Liver (tissue), 9 donors: ENCODE measurements around the gene RIN1. TPM values are rescaled to one million over a fixed set of nuclear protein-coding genes. Genes with fewer than 3 reads are reported as not detected.

Experiments
- DNase-seq: peaks from one replicate; pipeline ENCODE4 v3.0.0-alpha.2; 2017; ENCODE audit warnings: low spot score
- H3K27ac ChIP-seq, 2 donors: one replicate each; pipeline ENCODE4 v1.7.0; 2013; ENCODE audit warnings: inconsistent platforms in 2 of 2, low read length in 2 of 2, control low read depth in 1 of 2, low read depth in 1 of 2, mild to moderate bottlenecking in 1 of 2
- H3K27me3 ChIP-seq, 4 donors: one replicate each; pipeline versions ENCODE4 v1.6.1 to v1.7.0; 2013; ENCODE audit warnings: low read length in 3 of 4, inconsistent platforms in 1 of 4, mild to moderate bottlenecking in 1 of 4, moderate library complexity in 1 of 4; ENCODE audit not compliant: control insufficient read depth in 4 of 4, insufficient read depth in 4 of 4
- H3K36me3 ChIP-seq, 4 donors: one replicate each; pipeline versions ENCODE4 v1.6.1 to v1.7.0; 2013; ENCODE audit warnings: low read length in 3 of 4, mild to moderate bottlenecking in 3 of 4, low read depth in 1 of 4, moderate library complexity in 1 of 4; ENCODE audit not compliant: control insufficient read depth in 4 of 4, insufficient read depth in 3 of 4
- H3K4me1 ChIP-seq, 4 donors: one replicate each; pipeline versions ENCODE4 v1.6.1 to v1.7.0; 2013; ENCODE audit warnings: low read length in 3 of 4, mild to moderate bottlenecking in 3 of 4, moderate library complexity in 1 of 4; ENCODE audit not compliant: control insufficient read depth in 4 of 4, insufficient read depth in 4 of 4
- H3K4me3 ChIP-seq, 3 donors: one replicate each; pipeline versions ENCODE4 v1.6.1 to v1.7.0; 2013; ENCODE audit warnings: low read length in 3 of 3, control low read depth in 1 of 3, low read depth in 1 of 3, mild to moderate bottlenecking in 1 of 3
- H3K9ac ChIP-seq, 2 donors: one replicate each; pipeline ENCODE4 v1.7.0; 2013; ENCODE audit warnings: low read length in 2 of 2, mild to moderate bottlenecking in 2 of 2, moderate library complexity in 2 of 2, control low read depth in 1 of 2, low read depth in 1 of 2
- H3K9me3 ChIP-seq, 4 donors: one replicate each; pipeline versions ENCODE4 v1.6.1 to v1.7.0; 2013; ENCODE audit warnings: low read length in 3 of 4; ENCODE audit not compliant: control insufficient read depth in 4 of 4
- ATF3 ChIP-seq: IDR thresholded peaks from 2 replicates; pipeline ENCODE4 v1.6.1; 2016; ENCODE audit warnings: antibody characterized with exemption
- CTCF ChIP-seq: fragments of 150-350 bp; IDR thresholded peaks from 2 replicates; pipeline ENCODE4 v1.5.1; 2017; ENCODE audit warnings: improper control_type of control experiment, low read depth, low read length; ENCODE audit not compliant: missing input control
- EGR1 ChIP-seq, 2 donors: IDR thresholded peaks; 2 replicates each; pipeline ENCODE4 v1.6.1; 2016 to 2018; ENCODE audit warnings: antibody characterized with exemption in 2 of 2, low read depth in 2 of 2
- FOXA1 ChIP-seq: IDR thresholded peaks from 2 replicates; pipeline ENCODE4 v1.6.1; 2016; ENCODE audit warnings: antibody characterized with exemption
- FOXA2 ChIP-seq: IDR thresholded peaks from 2 replicates; pipeline ENCODE4 v1.6.1; 2016; ENCODE audit warnings: antibody characterized with exemption
- GABPA ChIP-seq, 2 donors: IDR thresholded peaks in 1 of 2; conservative IDR thresholded peaks in 1 of 2; 2 replicates each; pipeline ENCODE4 v1.6.1; 2016; ENCODE audit warnings: antibody characterized with exemption in 2 of 2, mild to moderate bottlenecking in 1 of 2, moderate library complexity in 1 of 2
- HNF4A ChIP-seq, 2 donors: conservative IDR thresholded peaks; 2 replicates each; pipeline ENCODE4 v1.6.1; 2016; ENCODE audit warnings: antibody characterized with exemption in 2 of 2, mild to moderate bottlenecking in 2 of 2
- HNF4G ChIP-seq: IDR thresholded peaks from 2 replicates; pipeline ENCODE4 v1.6.1; 2016; ENCODE audit warnings: antibody characterized with exemption
- JUND ChIP-seq, 2 donors: IDR thresholded peaks; 2 replicates each; pipeline ENCODE4 v1.6.1; 2016; ENCODE audit warnings: antibody characterized with exemption in 2 of 2
- NR2F2 ChIP-seq: IDR thresholded peaks from 2 replicates; pipeline ENCODE4 v1.6.1; 2016; ENCODE audit warnings: antibody characterized with exemption
- RAD21 ChIP-seq, 2 donors: IDR thresholded peaks; 2 replicates each; pipeline ENCODE4 v1.6.1; 2016; ENCODE audit warnings: antibody characterized with exemption in 2 of 2, mild to moderate bottlenecking in 2 of 2
- RXRA ChIP-seq, 2 donors: IDR thresholded peaks; 2 replicates each; pipeline ENCODE4 v1.6.1; 2017 to 2018; ENCODE audit warnings: antibody characterized with exemption in 2 of 2, mild to moderate bottlenecking in 1 of 2
- SP1 ChIP-seq: IDR thresholded peaks from 2 replicates; pipeline ENCODE4 v1.6.1; 2018; ENCODE audit warnings: antibody characterized with exemption, mild to moderate bottlenecking
- TAF1 ChIP-seq: conservative IDR thresholded peaks from 2 replicates; pipeline ENCODE4 v1.6.1; 2016; ENCODE audit warnings: antibody characterized with exemption, mild to moderate bottlenecking
- YY1 ChIP-seq: IDR thresholded peaks from 2 replicates; pipeline ENCODE4 v1.6.1; 2016; ENCODE audit warnings: antibody characterized with exemption, mild to moderate bottlenecking
- ZBTB33 ChIP-seq: IDR thresholded peaks from 2 replicates; pipeline ENCODE4 v1.6.1; 2016; ENCODE audit warnings: antibody characterized with exemption
- WGBS: extraction: QIAGEN DNeasy Blood & Tissue Kit; methylation state at CpG from one replicate; pipeline ENCODE4 v1.1.7; 2013; 5-methylcytosine and 5-hydroxymethylcytosine counted together
- polyA plus RNA-seq, 2 donors: library from polyadenylated mRNA; stranded (reverse) in 1 of 2; unstranded in 1 of 2; fragments of 200-250 nt in 1 of 2; fragments of >200 nt in 1 of 2; fragmentation: Nextera tagmentation in 1 of 2; extraction: Ambion mirVana in 1 of 2; gene quantifications; one replicate each; pipeline versions ENCODE4 v1.2.1 to v1.2.3, GENCODE V29; 2013 to 2015
- total RNA-seq, 2 donors: library from RNA; depleted of rRNA; stranded (reverse); fragments of >200 nt; gene quantifications; one replicate each; pipeline ENCODE4 v1.2.3, GENCODE V29; 2014
- TF ChIP-seq, protein P1 (sequence below): IDR thresholded peaks from 2 replicates; pipeline ENCODE4 v1.6.1; 2016; ENCODE audit warnings: antibody characterized with exemption, mild to moderate bottlenecking
- TF ChIP-seq, protein P2 (sequence below): IDR thresholded peaks from 2 replicates; pipeline ENCODE4 v1.6.1; 2016; ENCODE audit warnings: antibody characterized with exemption
- donor health status: healthy.
- donor health status: healthy.
- donor health status: healthy.
- donor health status: healthy.
- donor health status: healthy.

The RIN1 gene
- total and polyA plus RNA-seq, 4 donors, result 0.11 to 1.1 (median 0.53) TPM

DNA sequence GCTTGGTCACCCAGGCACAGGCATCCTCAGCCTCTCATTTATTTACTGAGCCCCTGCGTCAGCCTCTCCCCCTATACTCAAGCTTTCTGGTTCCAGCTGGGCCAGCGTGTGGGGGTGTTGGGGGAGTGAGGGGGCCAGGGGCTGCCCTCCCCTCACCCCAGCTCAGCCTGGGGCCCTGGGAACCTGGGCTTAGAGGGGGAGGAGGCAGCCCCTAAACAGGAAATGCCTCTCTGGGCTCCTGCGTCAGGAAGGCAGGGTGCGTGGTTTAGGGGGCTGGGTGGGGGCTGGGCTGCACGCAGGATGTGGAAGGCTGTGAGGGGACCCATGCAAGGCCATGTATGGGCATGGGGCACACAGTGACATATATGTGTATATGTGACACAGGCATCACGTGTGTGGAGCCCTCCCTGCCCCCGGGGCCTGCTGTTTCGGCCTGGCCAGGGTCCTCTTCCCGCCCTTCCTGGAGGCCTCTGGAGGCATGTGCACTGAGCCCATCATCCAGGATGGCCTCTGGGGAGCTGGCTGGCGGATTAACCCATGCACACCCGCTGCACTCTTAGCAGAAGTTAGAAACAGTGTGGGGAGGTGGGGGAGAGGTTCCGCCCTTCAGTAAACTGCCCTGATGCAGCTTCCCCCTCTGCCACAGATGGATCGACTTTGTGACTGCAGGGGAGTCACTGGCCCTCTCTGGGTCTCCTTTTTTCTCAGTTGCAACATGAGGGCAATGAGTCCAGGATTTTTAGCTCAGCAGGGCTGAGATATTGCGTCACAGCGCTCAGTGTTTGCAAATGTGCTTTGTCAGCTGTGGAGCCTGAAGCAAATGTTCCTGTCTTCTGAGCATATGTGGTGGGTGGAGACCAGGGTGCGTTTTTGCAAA is 18.3 kb downstream of the RIN1 start:
- Histone ChIP-seq H3K27ac (peak overlapping the region; percentile 3 to 73), H3K9ac (no peak overlapping the region), H3K27me3 (no peaks in the 10 kb centered on the region), H3K4me1 (peaks cover 7 to 15% (median 9%) of the 10 kb centered on the region in 4 donors), H3K9me3 (no peaks in the 10 kb centered on the region), H3K4me3 (no peak overlapping the region), H3K36me3 (no peaks in the 10 kb centered on the region)
- TF ChIP-seq EGR1 (IDR thresholded peaks at IDR 0.05; ENCODE audit: low read depth in 2 of 2) (no peak), FOXA2 (no peak), JUND (IDR thresholded peaks at IDR 0.05) (no peak), HNF4A (conservative IDR thresholded peaks at IDR 0.05) (peak; percentile 72 to 87), NR2F2 (no peak), GABPA (IDR thresholded peaks at IDR 0.05 in 1 of 2, conservative IDR thresholded peaks at IDR 0.05 in 1 of 2) (no peak), CTCF (no peak), ATF3 (no peak), FOXA1 (no peak), RAD21 (IDR thresholded peaks at IDR 0.05) (peak in 1 of 2 donors; percentile 36), ZBTB33 (no peak), RXRA (IDR thresholded peaks at IDR 0.05) (peak; percentile 37 to 38), TAF1 (no peak), HNF4G (peak; percentile 27), SP1 (peak; percentile 55), YY1 (no peak)
- TF ChIP-seq, protein P1, sequence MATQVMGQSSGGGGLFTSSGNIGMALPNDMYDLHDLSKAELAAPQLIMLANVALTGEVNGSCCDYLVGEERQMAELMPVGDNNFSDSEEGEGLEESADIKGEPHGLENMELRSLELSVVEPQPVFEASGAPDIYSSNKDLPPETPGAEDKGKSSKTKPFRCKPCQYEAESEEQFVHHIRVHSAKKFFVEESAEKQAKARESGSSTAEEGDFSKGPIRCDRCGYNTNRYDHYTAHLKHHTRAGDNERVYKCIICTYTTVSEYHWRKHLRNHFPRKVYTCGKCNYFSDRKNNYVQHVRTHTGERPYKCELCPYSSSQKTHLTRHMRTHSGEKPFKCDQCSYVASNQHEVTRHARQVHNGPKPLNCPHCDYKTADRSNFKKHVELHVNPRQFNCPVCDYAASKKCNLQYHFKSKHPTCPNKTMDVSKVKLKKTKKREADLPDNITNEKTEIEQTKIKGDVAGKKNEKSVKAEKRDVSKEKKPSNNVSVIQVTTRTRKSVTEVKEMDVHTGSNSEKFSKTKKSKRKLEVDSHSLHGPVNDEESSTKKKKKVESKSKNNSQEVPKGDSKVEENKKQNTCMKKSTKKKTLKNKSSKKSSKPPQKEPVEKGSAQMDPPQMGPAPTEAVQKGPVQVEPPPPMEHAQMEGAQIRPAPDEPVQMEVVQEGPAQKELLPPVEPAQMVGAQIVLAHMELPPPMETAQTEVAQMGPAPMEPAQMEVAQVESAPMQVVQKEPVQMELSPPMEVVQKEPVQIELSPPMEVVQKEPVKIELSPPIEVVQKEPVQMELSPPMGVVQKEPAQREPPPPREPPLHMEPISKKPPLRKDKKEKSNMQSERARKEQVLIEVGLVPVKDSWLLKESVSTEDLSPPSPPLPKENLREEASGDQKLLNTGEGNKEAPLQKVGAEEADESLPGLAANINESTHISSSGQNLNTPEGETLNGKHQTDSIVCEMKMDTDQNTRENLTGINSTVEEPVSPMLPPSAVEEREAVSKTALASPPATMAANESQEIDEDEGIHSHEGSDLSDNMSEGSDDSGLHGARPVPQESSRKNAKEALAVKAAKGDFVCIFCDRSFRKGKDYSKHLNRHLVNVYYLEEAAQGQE, result no peak
- TF ChIP-seq, protein P2, sequence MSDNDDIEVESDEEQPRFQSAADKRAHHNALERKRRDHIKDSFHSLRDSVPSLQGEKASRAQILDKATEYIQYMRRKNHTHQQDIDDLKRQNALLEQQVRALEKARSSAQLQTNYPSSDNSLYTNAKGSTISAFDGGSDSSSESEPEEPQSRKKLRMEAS, result no peak
- no peak for DNase-seq
- 44% methylated on average over 16 of the region's 16 CpGs for WGBS
